Astrocyte (in vitro differentiated cells and primary cell): ENCODE measurements around the gene ETV7. TPM values are rescaled to one million over a fixed set of nuclear protein-coding genes. Genes with fewer than 3 reads are reported as not detected.

Source experiments
- DNase-seq: peaks from one replicate; pipeline ENCODE4 v3.0.0-alpha.2; 2010; ENCODE audit warnings: low read depth
- FAIRE-seq: peaks from 2 replicates; lab custom pipeline; 2011; peaks lifted over from hg19 to GRCh38; lab: Jason Lieb, UNC
- H2AFZ ChIP-seq: 2 replicates; pipeline ENCODE4 v1.6.0; 2012; ENCODE audit warnings: low read depth, low read length, inconsistent platforms
- H3K27ac ChIP-seq: 2 replicates; pipeline ENCODE4 v1.5.1; 2011; ENCODE audit warnings: low read depth, low read length, inconsistent platforms
- H3K27me3 ChIP-seq: 2 replicates; pipeline ENCODE4 v1.6.0; 2011; ENCODE audit warnings: low read length, inconsistent platforms; ENCODE audit not compliant: insufficient read depth
- H3K36me3 ChIP-seq: 2 replicates; pipeline ENCODE4 v1.5.1; 2011; ENCODE audit warnings: low read length, inconsistent platforms; ENCODE audit not compliant: insufficient read depth
- H3K4me1 ChIP-seq: 2 replicates; pipeline ENCODE4 v1.5.1; 2011; ENCODE audit warnings: low read length, inconsistent platforms; ENCODE audit not compliant: insufficient read depth
- H3K4me2 ChIP-seq: 2 replicates; pipeline ENCODE4 v1.6.0; 2012; ENCODE audit warnings: low read length, inconsistent platforms
- H3K4me3 ChIP-seq: 2 replicates; pipeline ENCODE4 v1.5.1; 2011; ENCODE audit warnings: low read depth, mild to moderate bottlenecking, low read length, inconsistent platforms; ENCODE audit not compliant: insufficient read depth
- H3K79me2 ChIP-seq: 2 replicates; pipeline ENCODE4 v1.6.0; 2012; ENCODE audit warnings: mild to moderate bottlenecking, low read length, inconsistent platforms; ENCODE audit not compliant: insufficient read depth
- H3K9ac ChIP-seq: 2 replicates; pipeline ENCODE4 v1.6.0; 2012; ENCODE audit warnings: mild to moderate bottlenecking, low read length, inconsistent platforms
- H3K9me3 ChIP-seq: 2 replicates; pipeline ENCODE4 v1.5.1; 2012; ENCODE audit warnings: low read depth, mild to moderate bottlenecking, low read length, inconsistent platforms; ENCODE audit not compliant: insufficient read depth
- H4K20me1 ChIP-seq: 2 replicates; pipeline ENCODE4 v1.6.0; 2012; ENCODE audit warnings: low read length, inconsistent platforms; ENCODE audit not compliant: insufficient read depth
- H3K27ac Mint-ChIP-seq: one replicate; pipeline ENCODE4 v1.8.0; 2021; ENCODE audit warnings: mild to moderate bottlenecking, mixed read lengths; ENCODE audit not compliant: unreplicated experiment
- H3K27me3 Mint-ChIP-seq: one replicate; pipeline ENCODE4 v1.8.0; 2021; ENCODE audit warnings: low read depth, mixed read lengths; ENCODE audit not compliant: unreplicated experiment
- H3K36me3 Mint-ChIP-seq: one replicate; pipeline ENCODE4 v1.8.0; 2021; ENCODE audit warnings: low read depth, mixed read lengths; ENCODE audit not compliant: unreplicated experiment
- H3K4me1 Mint-ChIP-seq: one replicate; pipeline ENCODE4 v1.8.0; 2021; ENCODE audit warnings: low read depth, mixed read lengths; ENCODE audit not compliant: unreplicated experiment
- H3K4me3 Mint-ChIP-seq: one replicate; pipeline ENCODE4 v1.8.0; 2021; ENCODE audit warnings: mild to moderate bottlenecking, moderate library complexity, mixed read lengths; ENCODE audit not compliant: unreplicated experiment
- H3K9me3 Mint-ChIP-seq: one replicate; pipeline ENCODE4 v1.8.0; 2021; ENCODE audit warnings: mild to moderate bottlenecking, mixed read lengths; ENCODE audit not compliant: unreplicated experiment
- EZH2 ChIP-seq: IDR thresholded peaks from 2 replicates; pipeline ENCODE4 v1.6.1; 2012; ENCODE audit warnings: mild to moderate bottlenecking, low read length, inconsistent platforms; ENCODE audit not compliant: insufficient read depth
- total RNA-seq: library from RNA; stranded (reverse); gene quantifications from 2 replicates; pipeline ENCODE4 v1.2.1, GENCODE V29; 2021
- TF ChIP-seq, protein P1 (sequence below): IDR thresholded peaks from 2 replicates; pipeline ENCODE4 v1.5.1; 2011; ENCODE audit warnings: low read depth, mild to moderate bottlenecking, inconsistent platforms, low read length, moderate library complexity; ENCODE audit not compliant: insufficient read depth

Gene ETV7
- total RNA-seq, 1 donor from 2014 or later, result 2.4 TPM

DNA sequence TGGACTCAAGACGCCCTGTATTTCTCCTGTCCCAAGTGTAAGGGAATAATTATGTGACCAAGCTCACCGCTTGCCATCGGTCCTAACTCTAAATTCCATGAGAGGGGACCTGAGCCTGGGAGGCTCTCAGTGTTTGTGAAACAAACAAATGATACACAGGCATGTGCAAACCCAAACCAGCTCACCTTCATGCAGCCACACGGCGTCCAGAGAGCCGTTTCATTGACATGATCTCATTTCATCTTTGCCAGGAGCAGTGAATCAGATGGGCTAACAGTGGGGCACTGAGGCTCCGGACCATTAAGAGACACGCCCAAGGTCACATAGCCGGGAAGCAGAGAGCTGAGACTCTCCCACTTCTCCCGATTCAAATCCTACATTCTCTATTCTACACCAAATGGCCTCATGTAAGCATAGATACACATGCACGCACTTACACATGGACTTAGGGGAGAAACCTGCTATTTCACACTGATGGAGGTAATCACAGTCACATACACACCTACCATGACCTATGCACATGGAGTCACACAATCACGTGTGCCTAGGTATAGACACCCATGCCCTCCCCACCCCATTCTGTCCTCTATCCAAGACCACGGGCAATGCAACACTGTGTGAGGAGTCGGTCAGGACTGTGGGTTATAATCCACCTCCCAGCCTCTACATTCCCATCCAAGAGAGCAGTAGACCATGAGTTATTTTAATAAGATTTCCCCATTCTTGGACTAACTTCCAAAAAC is 51.8 kb downstream of the ETV7 start:
- peaks cover 58% of the 10 kb centered on the region for H3K27me3 Mint-ChIP-seq
- H3K4me1 ChIP-seq, result peaks cover 2% of the 10 kb centered on the region
- peaks cover 56% of the 10 kb centered on the region for H3K27me3 ChIP-seq
- no peak overlapping the region for H3K4me3 Mint-ChIP-seq
- H3K36me3 ChIP-seq, result no peaks in the 10 kb centered on the region
- H3K79me2 ChIP-seq, result no peaks in the 10 kb centered on the region
- H3K36me3 Mint-ChIP-seq, result no peaks in the 10 kb centered on the region
- H3K4me2 ChIP-seq, result no peak overlapping the region
- H3K4me1 Mint-ChIP-seq, result peaks cover 17% of the 10 kb centered on the region
- no peak for TF ChIP-seq EZH2
- TF ChIP-seq, protein P1, sequence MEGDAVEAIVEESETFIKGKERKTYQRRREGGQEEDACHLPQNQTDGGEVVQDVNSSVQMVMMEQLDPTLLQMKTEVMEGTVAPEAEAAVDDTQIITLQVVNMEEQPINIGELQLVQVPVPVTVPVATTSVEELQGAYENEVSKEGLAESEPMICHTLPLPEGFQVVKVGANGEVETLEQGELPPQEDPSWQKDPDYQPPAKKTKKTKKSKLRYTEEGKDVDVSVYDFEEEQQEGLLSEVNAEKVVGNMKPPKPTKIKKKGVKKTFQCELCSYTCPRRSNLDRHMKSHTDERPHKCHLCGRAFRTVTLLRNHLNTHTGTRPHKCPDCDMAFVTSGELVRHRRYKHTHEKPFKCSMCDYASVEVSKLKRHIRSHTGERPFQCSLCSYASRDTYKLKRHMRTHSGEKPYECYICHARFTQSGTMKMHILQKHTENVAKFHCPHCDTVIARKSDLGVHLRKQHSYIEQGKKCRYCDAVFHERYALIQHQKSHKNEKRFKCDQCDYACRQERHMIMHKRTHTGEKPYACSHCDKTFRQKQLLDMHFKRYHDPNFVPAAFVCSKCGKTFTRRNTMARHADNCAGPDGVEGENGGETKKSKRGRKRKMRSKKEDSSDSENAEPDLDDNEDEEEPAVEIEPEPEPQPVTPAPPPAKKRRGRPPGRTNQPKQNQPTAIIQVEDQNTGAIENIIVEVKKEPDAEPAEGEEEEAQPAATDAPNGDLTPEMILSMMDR, result no peak
- H3K27ac Mint-ChIP-seq, result no peak overlapping the region
- no peaks in the 10 kb centered on the region for H3K9me3 ChIP-seq
- no peak overlapping the region for H2AFZ ChIP-seq
- no peak overlapping the region for H3K4me3 ChIP-seq
- FAIRE-seq, result no peak
- no peaks in the 10 kb centered on the region for H4K20me1 ChIP-seq
- DNase-seq, result no peak
- H3K9ac ChIP-seq, result no peak overlapping the region
- H3K9me3 Mint-ChIP-seq, result peaks cover 6% of the 10 kb centered on the region
- H3K27ac ChIP-seq, result no peak overlapping the region

DNA sequence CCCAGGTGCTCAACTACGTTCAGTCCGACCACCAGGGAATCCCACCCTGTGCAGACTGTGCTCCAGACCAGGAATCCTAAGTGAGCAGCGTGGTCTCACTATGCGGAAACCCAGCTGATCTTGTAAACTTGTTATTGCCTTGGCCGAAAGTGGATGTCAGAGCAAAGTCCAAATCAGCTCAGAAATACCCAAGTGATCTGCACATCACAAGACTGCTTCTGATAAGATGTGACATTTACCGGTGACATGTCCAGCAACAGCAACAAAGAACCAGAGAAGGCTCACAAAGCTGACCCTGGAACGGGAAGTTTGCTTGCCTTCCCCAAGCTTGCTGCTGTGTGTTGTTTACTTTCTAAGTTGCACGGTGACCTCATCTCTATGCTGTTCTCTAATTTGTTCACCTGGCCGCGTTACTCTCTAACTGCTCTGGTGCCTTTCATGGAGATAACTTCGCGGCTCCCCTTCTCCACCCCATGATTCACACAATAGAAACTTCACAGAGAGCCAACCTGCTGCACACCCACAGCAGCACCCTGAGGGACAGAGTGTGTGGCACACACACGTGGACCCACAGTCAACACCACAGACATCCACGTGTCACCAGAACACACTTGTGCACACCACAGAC is 52.5 kb downstream of the ETV7 start:
- Histone ChIP-seq H3K27ac (no peak overlapping the region), H2AFZ (no peak overlapping the region), H3K36me3 (no peaks in the 10 kb centered on the region), H3K4me3 (no peak overlapping the region), H3K27me3 (peaks cover 50% of the 10 kb centered on the region), H3K79me2 (no peaks in the 10 kb centered on the region), H3K9ac (no peak overlapping the region), H3K9me3 (no peaks in the 10 kb centered on the region), H4K20me1 (no peaks in the 10 kb centered on the region), H3K4me1 (no peaks in the 10 kb centered on the region), H3K4me2 (no peak overlapping the region)
- no peak overlapping the region for H3K4me3 Mint-ChIP-seq
- FAIRE-seq (no peak), DNase-seq (no peak)
- H3K36me3 Mint-ChIP-seq, result no peaks in the 10 kb centered on the region
- no peak for TF ChIP-seq EZH2
- TF ChIP-seq, protein P1, result no peak
- no peak overlapping the region for H3K27ac Mint-ChIP-seq
- peaks cover 52% of the 10 kb centered on the region for H3K27me3 Mint-ChIP-seq
- H3K9me3 Mint-ChIP-seq, result peaks cover 6% of the 10 kb centered on the region
- peaks cover 17% of the 10 kb centered on the region for H3K4me1 Mint-ChIP-seq
